GM19099 (cell line): ENCODE results near the gene C1R.

Experiments
- POLR2A ChIP-seq: IDR thresholded peaks from 3 replicates; pipeline ENCODE4 v1.6.1; 2011; ENCODE audit warnings: low read depth; ENCODE audit not compliant: insufficient read length; ENCODE audit errors: extremely low read depth

Gene C1R

GRCh38 chr12:7068240-7068993 lies 23.8 kb downstream of the C1R start:
- no peak for TF ChIP-seq POLR2A

- no peak for TF ChIP-seq POLR2A
Observed at GRCh38 chr12:7067096-7067495, 25.1 kb downstream of the C1R start.

DNA sequence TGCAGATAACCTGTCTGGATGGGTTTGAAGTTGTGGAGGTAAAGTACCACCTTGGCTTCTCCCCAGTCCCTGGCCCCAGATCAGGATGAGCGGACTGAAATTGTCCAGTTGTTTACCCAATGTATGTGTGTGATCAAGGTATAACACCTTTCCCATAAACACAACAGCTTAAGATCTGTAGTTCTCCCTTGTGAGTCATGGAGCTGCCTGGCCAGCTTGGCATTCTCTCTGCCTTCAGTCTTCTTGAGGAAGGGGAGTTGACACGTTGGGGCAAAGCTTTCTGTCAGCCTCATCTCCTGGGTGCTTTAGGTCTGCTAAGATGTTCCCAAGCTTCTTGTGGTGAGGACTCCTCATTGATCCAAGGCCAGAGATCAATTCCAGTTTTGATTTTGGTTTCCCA lies 25.6 kb downstream of the C1R start:
- TF ChIP-seq POLR2A: no peak

DNA sequence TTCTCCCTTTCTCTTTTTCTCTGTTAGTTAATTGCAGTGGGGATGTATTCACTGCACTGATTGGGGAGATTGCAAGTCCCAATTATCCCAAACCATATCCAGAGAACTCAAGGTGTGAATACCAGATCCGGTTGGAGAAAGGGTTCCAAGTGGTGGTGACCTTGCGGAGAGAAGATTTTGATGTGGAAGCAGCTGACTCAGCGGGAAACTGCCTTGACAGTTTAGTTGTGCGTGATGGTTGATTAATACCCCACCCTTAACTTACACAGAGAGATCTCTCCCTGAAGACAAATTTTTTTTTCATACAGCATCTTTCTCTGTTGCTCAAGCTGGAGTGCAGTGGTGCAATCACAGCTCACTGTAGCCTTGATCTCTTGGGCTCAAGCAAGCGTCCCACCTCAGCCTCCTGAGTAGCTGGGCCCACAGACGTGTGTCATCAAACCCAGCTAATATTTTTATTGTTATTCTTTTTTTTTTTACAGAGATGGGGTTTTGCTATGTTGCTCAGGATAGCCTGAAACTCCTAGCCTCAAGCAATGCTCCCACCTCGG lies 27.1 kb downstream of the C1R start:
- no peak for TF ChIP-seq POLR2A

DNA sequence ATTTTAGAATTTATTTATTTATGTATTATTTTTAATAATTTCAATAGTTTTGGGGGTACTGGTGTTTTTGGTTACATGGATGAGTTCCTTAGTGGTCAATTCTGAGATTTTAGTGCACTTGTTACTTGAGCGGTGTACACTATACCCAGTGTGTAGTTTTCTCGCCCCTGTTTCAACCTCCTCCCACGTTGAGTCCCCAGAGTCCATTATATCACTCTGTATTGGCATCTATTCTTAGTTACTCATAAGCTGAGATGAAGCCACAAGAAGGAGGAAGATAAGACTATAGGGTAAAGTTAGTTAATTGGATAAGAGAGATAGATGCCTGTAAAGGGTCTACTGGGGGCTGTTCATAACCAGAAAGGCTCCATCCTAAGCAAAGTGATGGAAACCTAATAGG lies 27.7 kb downstream of the C1R start:
- no peak for TF ChIP-seq POLR2A

DNA sequence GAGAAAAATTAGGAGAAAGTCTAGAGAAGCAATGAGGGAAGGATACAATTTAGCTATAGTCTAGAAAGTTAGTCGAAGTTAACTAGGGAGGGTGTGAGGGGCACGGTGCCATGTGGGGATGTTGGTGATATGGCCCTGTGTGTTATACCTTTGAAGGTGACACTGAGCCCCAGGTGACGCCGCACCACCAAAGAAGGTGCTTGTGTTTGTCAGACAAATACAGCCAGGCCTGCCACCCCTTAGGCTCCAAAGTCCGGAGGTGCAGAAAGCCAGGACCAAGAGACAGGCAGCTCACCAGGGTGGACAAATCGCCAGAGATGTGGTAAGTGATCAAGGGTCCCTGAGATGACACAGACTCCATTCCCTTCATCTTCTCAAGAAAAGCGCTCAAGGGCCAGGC lies 30.6 kb downstream of the C1R start:
- no peak for TF ChIP-seq POLR2A

DNA sequence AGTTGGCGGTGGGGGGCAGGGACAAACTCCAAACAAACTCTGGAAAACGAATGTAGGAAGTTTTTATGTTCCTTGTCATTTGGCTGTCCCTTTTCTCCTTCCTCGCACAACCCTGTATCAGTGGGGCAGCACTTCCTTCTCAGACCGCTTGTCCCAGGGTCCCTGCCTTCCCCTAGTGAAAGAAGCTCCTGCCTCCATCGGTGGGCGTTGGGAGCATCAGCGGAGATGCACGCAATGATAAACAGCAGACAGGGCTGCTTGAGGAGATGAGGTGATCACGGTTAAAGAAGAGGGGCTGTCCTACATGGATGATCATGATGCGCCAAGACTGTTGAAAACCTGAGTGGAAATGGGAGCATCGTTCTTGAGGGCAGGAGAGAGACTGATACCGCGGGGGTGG lies 31.1 kb downstream of the C1R start:
- TF ChIP-seq POLR2A: no peak

GRCh38 chr12:7060353-7060954 lies 31.8 kb downstream of the C1R start, which contains the start of gene C1S:
Gene C1S, plus strand, starts transcription at chr12:7060718. Its CDS starts 1,195 bp downstream, at chr12:7061913.
- TF ChIP-seq POLR2A: no peak

- TF ChIP-seq POLR2A: no peak
Observed at GRCh38 chr12:7059780-7060179, 32.5 kb downstream of the C1R start.

DNA sequence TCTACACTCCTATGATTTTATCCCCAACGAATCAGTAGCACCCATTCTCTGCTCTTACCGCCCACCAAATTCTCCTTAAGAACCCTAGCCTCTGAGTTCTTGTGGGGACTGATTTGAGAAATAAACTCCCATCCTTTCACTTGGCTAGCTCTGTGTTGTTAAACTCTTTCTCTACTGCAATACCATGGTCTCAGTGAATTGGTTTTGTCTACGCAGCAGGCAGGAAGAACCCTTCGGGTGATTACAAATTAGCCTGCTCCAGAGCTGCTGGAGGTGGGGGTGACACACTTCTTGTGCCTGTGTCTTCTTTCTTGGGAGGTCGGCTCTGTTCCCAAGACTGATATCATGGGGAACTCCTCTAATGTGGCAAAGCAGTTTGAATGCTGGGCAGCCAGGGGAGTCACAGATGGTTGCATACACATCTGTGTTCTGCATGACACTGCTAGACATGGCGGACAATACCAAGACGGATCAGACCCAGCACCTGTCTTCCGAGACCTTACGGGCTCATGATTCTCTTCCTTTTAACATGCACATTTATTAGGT lies 33.3 kb downstream of the C1R start:
- no peak for TF ChIP-seq POLR2A

DNA sequence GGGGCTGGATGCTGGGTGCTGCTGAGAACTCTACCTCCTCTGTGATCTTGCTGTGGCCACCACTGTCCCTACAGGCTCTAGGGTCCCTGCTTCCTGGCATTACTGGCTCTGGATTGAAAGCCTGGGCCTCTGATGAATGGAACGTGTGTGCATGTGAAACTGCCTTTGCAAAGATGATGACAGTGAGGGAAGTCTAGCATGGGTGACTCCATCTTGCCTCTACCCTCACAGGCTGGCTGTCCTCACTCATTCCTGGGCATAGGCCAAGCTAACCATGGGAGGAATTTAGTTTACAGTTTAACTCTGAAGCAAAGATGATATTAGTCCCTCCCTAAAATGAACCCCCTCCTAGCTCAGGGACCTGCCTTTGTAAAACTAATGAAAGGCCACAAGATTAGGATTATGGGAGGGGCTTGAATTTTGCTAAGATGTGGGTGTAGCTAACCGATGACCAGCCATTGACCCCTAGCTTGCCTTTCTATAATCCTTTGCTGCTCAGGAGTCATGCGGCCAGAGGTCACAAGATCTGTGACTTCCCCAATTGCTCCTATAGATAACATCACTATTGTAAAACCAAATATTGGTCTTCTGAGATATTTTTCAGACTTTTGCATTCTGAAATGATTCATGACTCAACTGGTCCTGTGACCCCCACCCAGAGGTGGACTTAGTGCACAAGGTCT lies 33.9 kb downstream of the C1R start:
- TF ChIP-seq POLR2A: no peak

GRCh38 chr12:7054925-7055324 lies 37.3 kb downstream of the C1R start:
- TF ChIP-seq POLR2A: no peak

DNA sequence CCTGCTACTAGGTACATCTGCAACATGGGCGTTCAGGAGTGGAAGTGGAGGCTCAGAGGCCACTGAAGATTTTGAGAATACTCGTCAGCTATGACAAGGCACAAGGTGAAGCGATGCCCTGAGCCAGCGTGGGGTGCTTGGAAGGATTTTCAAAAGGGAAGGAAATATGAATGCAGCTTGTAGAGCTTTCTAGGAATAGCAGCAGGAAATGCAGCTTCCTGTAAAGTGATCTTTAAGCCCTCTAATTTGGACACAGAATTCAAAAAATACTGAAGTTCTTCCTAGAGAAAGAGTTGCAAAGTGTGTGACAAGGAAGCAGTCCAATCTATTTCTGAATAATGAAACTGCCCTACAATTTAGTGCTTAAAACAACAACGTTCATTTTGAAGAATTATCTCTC lies 44.9 kb downstream of the C1R start:
- TF ChIP-seq POLR2A: no peak

DNA sequence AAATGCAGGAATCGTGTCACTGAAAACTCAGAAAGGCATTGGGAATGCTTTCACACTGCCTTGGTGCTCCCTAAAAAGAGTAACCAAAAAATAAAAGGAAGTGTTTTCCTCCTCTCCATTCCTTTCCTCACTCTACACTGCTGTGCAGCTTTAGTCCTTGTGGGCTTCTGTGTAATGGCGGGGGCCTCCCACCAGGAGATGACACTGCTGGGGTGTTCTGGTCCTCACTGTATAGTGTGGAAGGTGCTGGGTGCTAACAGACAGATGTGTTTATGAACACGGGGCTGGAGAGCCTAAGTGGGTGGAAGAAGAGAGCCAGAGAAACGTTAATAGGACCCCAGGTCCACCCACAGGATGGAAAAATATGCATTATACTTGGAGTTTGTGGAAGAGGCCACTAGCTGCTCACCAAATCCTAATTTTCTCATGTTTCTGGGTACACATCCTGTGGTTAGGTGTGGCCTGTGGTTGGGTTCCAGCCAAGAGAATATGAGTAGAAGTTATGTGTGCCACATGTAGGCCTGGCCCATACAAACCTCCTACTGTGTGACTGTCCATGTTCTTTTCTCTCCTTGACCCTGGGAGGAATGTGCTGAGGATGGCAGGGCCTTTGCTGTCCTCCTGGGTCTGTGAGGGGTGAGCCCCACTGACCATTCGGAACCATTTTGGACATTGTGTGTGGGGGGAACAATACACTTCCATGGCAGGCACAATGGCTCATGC lies 45.7 kb downstream of the C1R start:
- no peak for TF ChIP-seq POLR2A

- TF ChIP-seq POLR2A: no peak
Observed at GRCh38 chr12:7045913-7046312, 46.3 kb downstream of the C1R start.
